Measurements from ENCODE around the gene RGL2. TPM values are rescaled to one million over a fixed set of nuclear protein-coding genes. Genes with fewer than 3 reads are reported as not detected.

RGL2 gene
- total and polyA plus RNA-seq, 5 donors from 2014 or later, result 7.2 to 59.2 (median 8.1) TPM

DNA sequence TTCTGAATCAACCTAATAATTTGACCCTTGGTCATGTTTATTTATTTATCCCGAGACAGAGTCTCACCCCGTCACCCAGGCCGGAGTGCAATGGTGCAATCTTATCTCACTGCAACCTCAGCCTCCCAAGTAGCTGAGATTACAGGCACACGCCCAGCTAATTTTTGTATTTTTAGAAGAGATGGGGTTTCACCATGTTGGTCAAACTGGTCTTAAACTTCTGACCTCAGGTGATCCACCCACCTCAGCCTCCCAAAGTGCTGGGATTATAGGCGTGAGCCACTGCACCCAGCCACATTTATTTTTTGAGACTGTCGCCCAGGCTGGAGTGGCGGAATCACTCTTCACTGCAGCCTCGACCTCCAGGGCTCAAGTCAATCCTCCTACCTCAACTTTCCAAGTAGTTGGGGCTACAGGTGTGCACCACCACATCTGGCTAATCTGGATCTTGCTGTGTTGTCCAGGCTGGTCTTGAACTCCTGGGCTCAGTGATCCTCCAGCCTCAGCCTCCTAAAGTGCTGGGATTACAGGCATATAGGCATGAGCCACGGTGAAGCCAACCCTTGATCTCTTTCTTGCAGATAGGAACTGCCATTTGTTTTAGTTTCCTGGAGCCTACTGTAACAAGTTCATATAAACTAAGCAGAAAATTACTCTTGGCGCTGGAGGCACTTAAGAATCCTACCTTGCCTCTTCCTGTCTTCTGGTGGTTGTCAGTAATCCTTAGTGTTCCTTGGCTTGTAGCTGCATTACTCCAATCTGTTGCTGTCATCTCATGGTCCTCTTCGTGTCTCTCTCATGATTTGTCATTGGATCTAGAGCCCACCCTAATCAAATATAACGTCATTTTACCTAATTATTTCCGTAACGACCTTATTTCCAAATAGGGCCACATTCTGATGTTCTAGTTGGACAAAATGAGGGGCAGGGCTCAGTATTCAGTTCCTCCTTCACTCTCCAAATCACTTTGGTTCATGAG is 24.5 kb downstream of the RGL2 start:
- peaks cover 31% of the 10 kb centered on the region for H3K36me3 ChIP-seq (ENCODE audit: control insufficient read depth, insufficient read depth, low read length)
- Mint-ChIP-seq H3K9me3 (no peaks in the 10 kb centered on the region), H3K4me1 (peaks cover 5 to 85% (median 42%) of the 10 kb centered on the region in 4 donors), H3K27ac (peak overlapping the region; percentile 72 to 99 (median 91)), H3K27me3 (no peaks in the 10 kb centered on the region), H3K36me3 (peaks cover 21% of the 10 kb centered on the region), H3K4me3 (peak overlapping the region; percentile 94 to 100 (median 98))
- peak overlapping the region; percentile 96 for H3K4me3 ChIP-seq (ENCODE audit: low read depth, low read length)
- no peaks in the 10 kb centered on the region for H3K9me3 ChIP-seq (ENCODE audit: control insufficient read depth in 2 of 2, low read length in 2 of 2)
- no peaks in the 10 kb centered on the region for H3K27me3 ChIP-seq (ENCODE audit: control insufficient read depth, insufficient read depth, low read length)
- peak overlapping the region; percentile 90 for H3K27ac ChIP-seq (ENCODE audit: insufficient read depth, low read length, poor library complexity, severe bottlenecking)
- DNase-seq (no peak), ATAC-seq (ENCODE audit: low read depth in 2 of 2) (no peak)
- peaks cover 75% of the 10 kb centered on the region for H3K4me1 ChIP-seq (ENCODE audit: control insufficient read depth, insufficient read depth, low read length, poor library complexity, severe bottlenecking)

DNA sequence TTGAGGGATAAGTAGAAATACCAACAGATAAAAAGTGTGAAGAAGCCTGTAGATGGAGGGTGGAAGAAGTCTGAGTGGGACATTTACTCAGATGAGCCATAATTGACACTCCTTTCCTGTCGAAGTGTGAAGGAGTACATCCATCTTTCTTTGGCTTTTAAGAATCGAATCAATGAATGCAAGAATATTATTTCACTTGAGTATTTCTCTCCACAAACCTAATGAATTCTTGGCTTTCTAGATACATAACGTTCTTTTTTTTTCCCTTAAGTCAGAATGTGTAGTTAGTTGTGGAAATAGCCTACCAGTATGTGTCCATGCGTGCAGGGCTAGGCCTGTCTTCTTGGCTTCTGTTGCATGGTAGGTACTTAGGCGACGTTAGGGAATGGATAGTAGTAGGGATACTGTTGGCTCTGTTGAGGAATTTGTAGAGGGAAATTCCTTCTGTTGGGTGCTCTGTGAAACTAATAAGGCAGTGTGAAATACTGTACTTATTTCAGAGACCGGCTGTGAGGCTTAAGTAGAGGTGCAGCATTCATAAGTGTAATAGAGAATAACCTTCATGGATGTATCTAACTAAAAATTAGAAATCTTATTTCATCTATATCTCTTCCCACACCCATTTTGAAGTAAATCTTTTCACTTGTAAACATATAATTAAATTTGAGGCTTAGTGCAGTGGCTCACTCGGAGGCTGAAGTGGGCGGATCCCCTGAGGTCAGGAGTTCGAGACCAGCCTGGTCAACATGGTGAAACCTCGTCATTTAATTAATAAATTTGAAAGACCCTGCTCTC is 25.4 kb downstream of the RGL2 start:
- H3K4me3 Mint-ChIP-seq, result peak overlapping the region; percentile 94 to 100 (median 98)
- H3K27ac Mint-ChIP-seq, result peak overlapping the region; percentile 44 to 100 (median 99)
- ATAC-seq (ENCODE audit: low read depth in 2 of 2), result no peak
- H3K27me3 Mint-ChIP-seq, result no peaks in the 10 kb centered on the region
- no peaks in the 10 kb centered on the region for H3K9me3 ChIP-seq (ENCODE audit: control insufficient read depth in 2 of 2, low read length in 2 of 2)
- DNase-seq, result no peak
- peaks cover 67% of the 10 kb centered on the region for H3K4me1 ChIP-seq (ENCODE audit: control insufficient read depth, insufficient read depth, low read length, poor library complexity, severe bottlenecking)
- no peaks in the 10 kb centered on the region for H3K9me3 Mint-ChIP-seq
- peaks cover 29% of the 10 kb centered on the region for H3K36me3 Mint-ChIP-seq
- H3K4me1 Mint-ChIP-seq, result peaks cover 5 to 77% (median 40%) of the 10 kb centered on the region in 4 donors
- H3K27me3 ChIP-seq (ENCODE audit: control insufficient read depth, insufficient read depth, low read length), result no peaks in the 10 kb centered on the region
- H3K36me3 ChIP-seq (ENCODE audit: control insufficient read depth, insufficient read depth, low read length), result peaks cover 37% of the 10 kb centered on the region
- H3K27ac ChIP-seq (ENCODE audit: insufficient read depth, low read length, poor library complexity, severe bottlenecking), result peak overlapping the region; percentile 90
- peak overlapping the region; percentile 96 for H3K4me3 ChIP-seq (ENCODE audit: low read depth, low read length)

DNA sequence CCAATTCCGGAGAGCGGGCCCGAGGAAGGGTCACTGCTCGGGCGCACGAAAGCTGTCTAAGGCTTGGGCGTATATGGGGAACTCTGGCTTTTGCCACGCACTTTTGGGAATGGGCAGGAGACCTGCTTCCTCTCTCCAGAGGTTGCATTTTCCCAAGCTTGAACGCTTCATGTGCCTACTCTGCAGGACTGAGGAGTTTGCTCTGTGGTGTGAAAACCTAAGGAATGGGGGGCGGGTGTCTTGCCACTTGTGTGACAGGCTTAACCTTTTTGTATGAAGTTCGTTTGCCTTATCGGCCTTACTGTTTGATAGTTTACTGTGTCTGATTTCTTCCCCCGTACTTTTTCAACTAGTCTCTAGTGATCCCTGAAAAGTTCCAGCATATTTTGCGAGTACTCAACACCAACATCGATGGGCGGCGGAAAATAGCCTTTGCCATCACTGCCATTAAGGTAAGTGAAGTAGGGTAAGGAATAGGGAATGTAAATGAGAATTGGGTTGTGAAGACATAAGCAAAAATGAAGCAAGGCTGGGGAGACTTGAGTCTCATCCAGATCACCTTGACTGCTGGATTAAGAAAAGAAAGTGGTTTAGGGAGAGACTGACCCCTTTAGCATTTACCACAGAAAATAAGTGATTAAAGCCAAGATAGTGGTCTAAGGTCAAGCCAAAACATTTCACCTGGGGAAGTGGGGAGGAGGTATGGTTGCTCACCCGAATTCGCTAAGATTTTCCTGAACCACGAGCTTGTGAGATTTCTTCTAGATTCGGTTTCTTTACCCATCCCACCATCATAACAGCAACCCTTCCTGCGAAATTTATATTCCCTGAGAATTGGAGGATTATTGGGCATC is 26.2 kb downstream of the RGL2 start:
- H3K4me3 ChIP-seq (ENCODE audit: low read depth, low read length), result peak overlapping the region; percentile 96
- peaks cover 58% of the 10 kb centered on the region for H3K4me1 ChIP-seq (ENCODE audit: control insufficient read depth, insufficient read depth, low read length, poor library complexity, severe bottlenecking)
- ATAC-seq (ENCODE audit: low read depth in 2 of 2) (no peak), DNase-seq (no peak)
- no peaks in the 10 kb centered on the region for H3K9me3 ChIP-seq (ENCODE audit: control insufficient read depth in 2 of 2, low read length in 2 of 2)
- Mint-ChIP-seq H3K27ac (peak overlapping the region; percentile 99 to 100 (median 100)), H3K27me3 (no peaks in the 10 kb centered on the region), H3K36me3 (peaks cover 36% of the 10 kb centered on the region), H3K4me1 (peaks cover 5 to 68% (median 39%) of the 10 kb centered on the region in 4 donors), H3K9me3 (no peaks in the 10 kb centered on the region), H3K4me3 (peak overlapping the region; percentile 94 to 100 (median 98))
- peak overlapping the region; percentile 90 for H3K27ac ChIP-seq (ENCODE audit: insufficient read depth, low read length, poor library complexity, severe bottlenecking)
- peaks cover 46% of the 10 kb centered on the region for H3K36me3 ChIP-seq (ENCODE audit: control insufficient read depth, insufficient read depth, low read length)
- no peaks in the 10 kb centered on the region for H3K27me3 ChIP-seq (ENCODE audit: control insufficient read depth, insufficient read depth, low read length)

DNA sequence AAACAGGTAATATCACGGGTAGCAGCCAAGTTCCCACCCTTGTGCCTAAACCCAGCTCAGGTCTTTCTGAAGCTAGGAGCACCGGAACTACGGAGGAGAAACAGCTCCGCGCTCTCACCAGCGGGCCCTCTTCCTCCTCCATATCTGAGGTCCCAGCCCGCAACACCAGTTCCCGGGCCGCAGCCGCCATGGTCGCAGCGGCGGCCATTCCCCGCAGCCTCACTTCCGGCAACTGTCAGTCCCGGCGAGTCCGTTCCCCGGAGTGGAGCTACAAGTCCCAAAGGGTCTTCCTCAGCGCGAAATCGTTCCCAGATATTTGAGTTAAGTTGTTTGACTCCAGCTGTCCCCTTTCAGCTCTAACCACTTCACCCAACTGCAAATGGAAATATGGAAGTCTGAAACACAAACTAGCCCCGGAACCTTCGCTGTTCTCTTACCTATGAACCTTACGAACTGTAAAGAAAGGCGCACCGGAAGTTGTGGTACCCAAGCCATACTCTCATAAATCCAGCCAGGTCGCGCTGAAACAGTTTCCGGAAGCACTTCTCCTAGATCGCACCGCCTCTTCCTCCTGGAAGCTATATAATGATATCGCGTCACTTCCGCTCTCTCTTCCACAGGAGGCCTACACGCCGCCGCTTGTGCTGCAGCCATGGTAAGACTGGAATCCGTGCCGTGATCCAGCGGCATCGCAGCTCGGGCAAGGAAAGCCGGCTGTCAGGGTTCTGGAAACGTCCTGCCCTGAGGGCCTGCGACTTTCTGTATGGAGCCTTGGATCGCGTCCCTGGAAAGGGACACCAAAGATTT is 27.1 kb downstream of the RGL2 start, which contains the start of the genes RPS18 and VPS52:
TSS of gene RPS18 (plus strand) at position 608 of the 807 bp plus-strand sequence. CDS start at position 653, 45 bp downstream.
TSS of gene VPS52 (minus strand) at position 409 of the 807 bp plus-strand sequence. CDS start at position 208, 201 bp downstream.
- peak within 1 kb of the TSS; percentile 90 for H3K27ac ChIP-seq (ENCODE audit: insufficient read depth, low read length, poor library complexity, severe bottlenecking)
- H3K9me3 ChIP-seq (ENCODE audit: control insufficient read depth in 2 of 2, low read length in 2 of 2), result no peaks in the 10 kb centered on the region
- H3K36me3 ChIP-seq (ENCODE audit: control insufficient read depth, insufficient read depth, low read length), result peaks cover 54% of the 10 kb centered on the region
- H3K4me3 Mint-ChIP-seq, result peak within 1 kb of the TSS; percentile 94 to 100 (median 98)
- H3K36me3 Mint-ChIP-seq, result peaks cover 42% of the 10 kb centered on the region
- peak within 1 kb of the TSS; percentile 99 to 100 (median 100) for H3K27ac Mint-ChIP-seq
- peak; percentile 90 to 99 (median 95) for DNase-seq
- ATAC-seq (ENCODE audit: low read depth in 2 of 2), result peak; percentile 86 to 91
- no peaks in the 10 kb centered on the region for H3K9me3 Mint-ChIP-seq
- H3K27me3 ChIP-seq (ENCODE audit: control insufficient read depth, insufficient read depth, low read length), result no peaks in the 10 kb centered on the region
- H3K27me3 Mint-ChIP-seq, result no peaks in the 10 kb centered on the region
- H3K4me3 ChIP-seq (ENCODE audit: low read depth, low read length), result peak within 1 kb of the TSS; percentile 96
- peaks cover 5 to 67% (median 39%) of the 10 kb centered on the region in 4 donors for H3K4me1 Mint-ChIP-seq
- H3K4me1 ChIP-seq (ENCODE audit: control insufficient read depth, insufficient read depth, low read length, poor library complexity, severe bottlenecking), result peaks cover 53% of the 10 kb centered on the region

DNA sequence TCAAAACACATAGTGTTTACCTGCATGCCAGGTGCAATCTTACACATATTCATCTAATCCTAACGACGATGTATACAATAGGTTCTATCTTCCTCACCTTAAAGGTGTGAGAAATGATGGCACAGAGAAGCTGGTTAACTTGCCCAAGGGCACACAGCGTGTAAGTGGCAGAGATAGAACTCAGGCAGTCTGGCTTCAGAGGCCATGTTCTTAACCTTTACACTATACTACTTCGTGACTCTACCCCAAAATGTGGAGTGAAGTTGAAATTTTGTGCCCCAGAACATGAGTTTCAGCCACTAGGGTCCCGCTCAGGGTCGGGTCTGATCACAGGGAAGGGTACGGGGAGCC is 27.6 kb downstream of the RGL2 start:
- peak overlapping the region; percentile 96 for H3K4me3 ChIP-seq (ENCODE audit: low read depth, low read length)
- H3K27me3 ChIP-seq (ENCODE audit: control insufficient read depth, insufficient read depth, low read length), result no peaks in the 10 kb centered on the region
- H3K36me3 Mint-ChIP-seq, result peaks cover 46% of the 10 kb centered on the region
- H3K36me3 ChIP-seq (ENCODE audit: control insufficient read depth, insufficient read depth, low read length), result peaks cover 59% of the 10 kb centered on the region
- H3K4me1 Mint-ChIP-seq, result peaks cover 5 to 61% (median 37%) of the 10 kb centered on the region in 4 donors
- no peaks in the 10 kb centered on the region for H3K27me3 Mint-ChIP-seq
- H3K4me1 ChIP-seq (ENCODE audit: control insufficient read depth, insufficient read depth, low read length, poor library complexity, severe bottlenecking), result peaks cover 47% of the 10 kb centered on the region
- H3K27ac Mint-ChIP-seq, result peak overlapping the region; percentile 99 to 100 (median 100)
- H3K9me3 Mint-ChIP-seq, result no peaks in the 10 kb centered on the region
- peak in 1 of 2 donors; percentile 6 for ATAC-seq (ENCODE audit: low read depth in 2 of 2)
- H3K27ac ChIP-seq (ENCODE audit: insufficient read depth, low read length, poor library complexity, severe bottlenecking), result peak overlapping the region; percentile 90
- DNase-seq, result no peak
- H3K9me3 ChIP-seq (ENCODE audit: control insufficient read depth in 2 of 2, low read length in 2 of 2), result no peaks in the 10 kb centered on the region
- peak overlapping the region; percentile 94 to 100 (median 98) for H3K4me3 Mint-ChIP-seq

DNA sequence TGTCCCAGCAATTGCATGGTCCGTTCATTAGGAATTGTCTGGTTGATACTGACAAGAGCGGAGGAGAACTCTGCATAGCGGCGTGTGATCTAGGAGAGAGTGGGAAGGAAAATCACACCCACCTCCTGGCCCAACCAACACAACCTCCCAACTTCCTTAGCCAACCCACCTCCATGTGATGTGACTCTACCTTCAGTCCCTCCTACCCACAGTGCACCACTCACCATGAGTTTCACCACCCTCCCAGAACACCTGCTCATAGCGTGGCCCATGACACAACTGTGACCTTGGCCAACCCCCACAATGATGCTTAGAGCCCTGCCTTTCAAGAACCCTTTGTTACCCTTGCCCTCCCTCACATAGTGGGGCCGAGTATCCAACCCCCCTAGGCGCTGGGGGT is 34.7 kb downstream of the RGL2 start:
- peaks cover 4% of the 10 kb centered on the region for H3K27me3 Mint-ChIP-seq
- H3K36me3 Mint-ChIP-seq, result peaks cover 51% of the 10 kb centered on the region
- H3K4me3 Mint-ChIP-seq, result peak overlapping the region in 1 of 4 donors; percentile 25
- Histone ChIP-seq H3K27me3 (ENCODE audit: control insufficient read depth, insufficient read depth, low read length) (no peaks in the 10 kb centered on the region), H3K4me3 (ENCODE audit: low read depth, low read length) (no peak overlapping the region), H3K9me3 (ENCODE audit: control insufficient read depth in 2 of 2, low read length in 2 of 2) (no peaks in the 10 kb centered on the region), H3K4me1 (ENCODE audit: control insufficient read depth, insufficient read depth, low read length, poor library complexity, severe bottlenecking) (no peaks in the 10 kb centered on the region), H3K36me3 (ENCODE audit: control insufficient read depth, insufficient read depth, low read length) (peaks cover 78% of the 10 kb centered on the region), H3K27ac (ENCODE audit: insufficient read depth, low read length, poor library complexity, severe bottlenecking) (no peak overlapping the region)
- no peaks in the 10 kb centered on the region for H3K9me3 Mint-ChIP-seq
- no peak for DNase-seq
- ATAC-seq (ENCODE audit: low read depth in 2 of 2), result no peak
- no peak overlapping the region for H3K27ac Mint-ChIP-seq
- H3K4me1 Mint-ChIP-seq, result peaks cover 0 to 12% (median 4%) of the 10 kb centered on the region in 4 donors
